Activated T-cell treated with anti-CD3 and anti-CD28 coated beads for 4 hours (primary cell): ENCODE measurements around the gene C5AR2.

Experiments used
- DNase-seq: peaks from one replicate; pipeline ENCODE4 v3.0.0-alpha.2; 2020

C5AR2 gene

GRCh38 chr19:47390533-47391488 is 58.8 kb downstream of the C5AR2 start:
- no peak for DNase-seq

- peak; percentile 80 for DNase-seq
Measured at GRCh38 chr19:47391510-47392223, 59.7 kb downstream of the C5AR2 start.
